HG03066 (cell line): ENCODE results near the gene CFAP69.
"Not testable (repeated sequence)": the region's sequence is repeated elsewhere in the genome, so short reads cannot be mapped to it uniquely, and the experiment has no call there.

ENCODE experiments used
- ATAC-seq: cut with Tn5 transposase; IDR thresholded peaks from one replicate; pipeline ENCODE4 v1.9.1; 2021; ENCODE audit warnings: low read depth; ENCODE audit not compliant: unreplicated experiment

The CFAP69 gene

GRCh38 chr7:90334193-90334843, 89.3 kb downstream of the CFAP69 start:
- no peak for ATAC-seq

- ATAC-seq: not testable (repeated sequence)
Measured at GRCh38 chr7:90334926-90335325, 90.0 kb downstream of the CFAP69 start.

- no peak for ATAC-seq
Measured at GRCh38 chr7:90337106-90337505, 92.1 kb downstream of the CFAP69 start.

- no peak for ATAC-seq
Measured at GRCh38 chr7:90345016-90345415, 100.0 kb downstream of the CFAP69 start.

GRCh38 chr7:90345595-90346335, 100.8 kb downstream of the CFAP69 start:
- ATAC-seq: peak; percentile 5

- ATAC-seq: peak; percentile 91
Measured at GRCh38 chr7:90346336-90347125, 101.6 kb downstream of the CFAP69 start, which contains the start of gene GTPBP10. Gene GTPBP10, plus strand, starts transcription at chr7:90346716. Its CDS starts 26 bp downstream, at chr7:90346742.

GRCh38 chr7:90347759-90348158, 102.8 kb downstream of the CFAP69 start:
- no peak for ATAC-seq

GRCh38 chr7:90349305-90349704, 104.3 kb downstream of the CFAP69 start:
- ATAC-seq: no peak

- not testable (repeated sequence) for ATAC-seq
Measured at GRCh38 chr7:90350032-90350431, 105.1 kb downstream of the CFAP69 start.

GRCh38 chr7:90351987-90352386, 107.0 kb downstream of the CFAP69 start:
- no peak for ATAC-seq
